ENCODE results near the gene GRID2IP.
"Not testable (repeated sequence)": the region's sequence is repeated elsewhere in the genome, so short reads cannot be mapped to it uniquely, and the experiment has no call there.

GRID2IP gene

GRCh38 chr7:6481445-6481844 lies 69.8 kb downstream of the GRID2IP start:
- DNase-seq, result no peak

DNA sequence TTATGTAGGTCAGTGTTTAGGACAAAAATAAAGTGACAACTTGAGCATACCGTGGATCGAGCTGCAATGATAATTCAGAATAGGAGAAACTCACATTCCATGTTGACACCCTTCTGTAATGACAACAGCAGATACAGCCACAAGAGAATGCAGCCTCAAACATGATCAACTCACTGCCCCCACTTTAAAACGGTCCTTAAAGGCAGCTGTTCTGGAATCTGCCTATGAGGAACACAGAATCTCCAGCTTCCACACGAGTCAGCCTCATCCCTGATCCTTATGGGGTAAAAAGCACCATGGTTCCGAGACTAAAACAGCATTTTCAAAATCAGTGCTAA lies 71.0 kb downstream of the GRID2IP start:
- no peak for DNase-seq

- DNase-seq, result no peak
These were observed 72.2 kb downstream of the GRID2IP start for GRCh38 chr7:6479067-6479466.

DNA sequence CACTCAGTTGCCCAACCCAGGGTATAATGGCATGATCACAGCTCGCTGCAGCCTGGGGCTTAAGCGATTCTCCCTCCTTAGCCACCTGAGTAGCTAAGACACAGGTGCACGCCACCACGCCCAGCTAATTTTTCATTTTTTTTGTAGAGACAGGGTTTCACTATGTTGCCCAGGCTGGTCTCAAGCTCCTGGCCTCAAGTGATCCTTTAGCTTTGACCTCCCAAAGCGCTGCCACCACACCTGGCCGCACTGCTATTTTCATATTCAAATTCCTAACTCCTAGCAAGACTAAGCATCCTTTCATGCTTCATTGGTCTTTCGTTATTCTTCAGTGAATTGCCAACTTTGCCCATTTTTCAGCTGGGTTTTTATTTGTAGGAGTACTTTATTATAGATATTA lies 73.1 kb downstream of the GRID2IP start:
- DNase-seq, result no peak

GRCh38 chr7:6477318-6477660 lies 74.0 kb downstream of the GRID2IP start:
- no peak for DNase-seq

- DNase-seq, result no peak
These were observed 74.5 kb downstream of the GRID2IP start for GRCh38 chr7:6476596-6477317.

GRCh38 chr7:6475433-6476186 lies 75.7 kb downstream of the GRID2IP start:
- no peak for DNase-seq

- DNase-seq, result no peak
These were observed 85.4 kb downstream of the GRID2IP start for GRCh38 chr7:6465862-6466261.

DNA sequence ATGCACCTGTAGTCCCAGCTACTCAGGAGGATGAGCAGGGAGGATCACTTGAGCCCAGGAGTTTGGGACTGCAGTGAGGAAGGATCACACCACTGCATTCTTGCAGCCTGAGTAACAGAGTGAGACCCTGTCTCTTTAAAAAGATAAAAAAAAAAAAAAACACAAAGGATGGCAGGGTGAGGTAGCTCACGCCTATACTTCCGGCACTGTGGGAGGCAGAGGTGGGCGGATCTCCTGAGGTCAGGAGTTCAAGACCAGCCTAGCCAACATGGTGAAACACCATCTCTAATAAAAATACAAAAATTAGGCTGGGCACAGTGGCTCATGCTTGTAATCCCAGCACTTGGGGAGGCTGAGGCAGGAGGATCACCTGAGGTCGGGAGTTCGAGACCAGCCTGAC lies 87.7 kb downstream of the GRID2IP start:
- not testable (repeated sequence) for DNase-seq

DNA sequence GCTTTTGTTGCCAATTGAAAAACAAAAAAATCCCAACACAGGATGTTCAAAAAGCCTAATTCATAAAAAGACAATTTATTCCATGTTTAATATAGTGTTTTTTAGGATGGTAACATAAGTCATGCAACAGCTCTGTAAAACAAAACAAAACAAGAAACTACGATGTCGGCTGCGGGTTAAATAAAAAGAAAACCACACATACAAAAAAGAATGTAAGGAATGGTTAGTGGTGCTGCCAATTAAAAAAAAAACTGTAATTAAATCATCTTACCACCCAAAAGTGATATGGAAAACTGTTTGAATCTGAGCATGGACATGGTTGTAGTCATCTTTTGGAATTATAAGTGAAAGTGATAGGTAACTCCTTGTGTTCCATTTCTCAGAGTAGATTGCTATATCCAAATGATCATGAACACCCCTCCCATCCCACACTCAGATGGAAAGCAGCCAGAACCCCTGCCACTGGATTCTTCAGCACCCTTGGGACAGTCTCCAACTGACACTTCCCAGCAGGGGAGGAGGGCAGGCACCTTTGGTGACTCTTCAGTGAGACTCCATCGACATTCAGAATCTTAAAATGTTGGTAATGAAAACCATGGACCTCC lies 89.2 kb downstream of the GRID2IP start:
- no peak for DNase-seq

DNA sequence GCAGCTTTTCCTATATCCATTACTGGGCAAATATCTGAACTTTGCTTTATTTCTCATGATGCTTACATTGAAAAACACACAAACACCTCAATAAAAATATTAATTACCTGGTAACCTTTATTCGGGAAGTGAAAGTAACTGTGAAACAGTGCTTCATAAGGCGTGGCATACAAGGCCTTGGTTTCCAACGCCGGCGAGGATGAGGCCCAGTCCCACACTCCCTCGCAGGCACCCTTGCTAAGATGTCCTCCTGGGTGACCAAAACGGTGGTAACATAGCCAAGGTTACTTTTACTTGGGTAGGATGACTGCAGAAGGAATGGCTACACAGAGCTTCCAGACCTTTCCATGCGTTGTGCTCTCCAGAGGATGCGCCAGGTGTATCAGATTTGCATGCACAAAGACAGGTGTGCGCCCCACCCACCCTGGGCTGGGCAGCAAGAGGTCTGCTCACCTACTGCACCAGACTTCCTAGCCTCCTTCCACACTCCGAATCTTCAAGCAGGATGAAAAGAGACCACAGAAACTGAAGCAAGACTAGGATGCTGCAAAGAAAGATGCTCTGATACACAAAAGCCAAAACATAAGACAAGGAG lies 90.2 kb downstream of the GRID2IP start:
- no peak for DNase-seq

GRCh38 chr7:6460303-6460702 lies 91.0 kb downstream of the GRID2IP start:
- no peak for DNase-seq

DNA sequence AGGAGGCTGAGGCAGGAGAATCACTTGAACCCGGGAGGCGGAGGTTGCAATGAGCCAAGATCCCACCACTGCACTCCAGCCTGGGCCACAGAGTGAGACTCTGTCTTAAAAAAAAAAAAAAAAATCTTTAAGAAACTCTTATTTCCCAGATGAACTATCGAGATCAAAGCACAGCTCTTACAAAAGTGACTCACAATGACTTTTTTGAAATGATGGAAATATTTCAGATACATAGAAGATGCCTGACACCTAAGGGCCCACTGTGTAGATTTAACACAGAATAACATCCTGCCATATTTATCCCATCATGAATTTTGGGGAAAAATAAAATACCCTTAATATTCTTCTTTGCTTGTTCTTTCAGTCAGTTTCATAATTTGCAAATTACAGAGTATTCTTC lies 92.6 kb downstream of the GRID2IP start:
- DNase-seq, result not testable (repeated sequence)

DNA sequence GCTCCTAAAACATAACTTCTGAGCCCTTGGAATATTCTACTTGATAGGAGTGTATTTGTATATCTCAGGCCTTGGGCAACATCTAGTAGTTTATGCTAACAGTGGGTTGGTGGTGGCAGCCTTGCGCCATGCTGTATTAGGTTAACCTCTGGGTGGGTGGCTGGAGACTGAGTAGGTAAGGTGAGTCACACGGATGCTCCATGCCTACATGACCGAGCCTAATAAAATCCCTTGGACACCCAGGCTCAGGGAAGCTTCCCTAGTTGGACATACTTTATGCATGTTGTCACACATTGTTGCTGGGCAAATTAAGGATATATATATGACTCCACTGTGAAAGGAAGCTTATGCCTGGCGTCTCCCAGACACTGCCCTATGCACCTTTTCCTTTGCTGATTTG lies 97.5 kb downstream of the GRID2IP start:
- DNase-seq, result no peak

DNA sequence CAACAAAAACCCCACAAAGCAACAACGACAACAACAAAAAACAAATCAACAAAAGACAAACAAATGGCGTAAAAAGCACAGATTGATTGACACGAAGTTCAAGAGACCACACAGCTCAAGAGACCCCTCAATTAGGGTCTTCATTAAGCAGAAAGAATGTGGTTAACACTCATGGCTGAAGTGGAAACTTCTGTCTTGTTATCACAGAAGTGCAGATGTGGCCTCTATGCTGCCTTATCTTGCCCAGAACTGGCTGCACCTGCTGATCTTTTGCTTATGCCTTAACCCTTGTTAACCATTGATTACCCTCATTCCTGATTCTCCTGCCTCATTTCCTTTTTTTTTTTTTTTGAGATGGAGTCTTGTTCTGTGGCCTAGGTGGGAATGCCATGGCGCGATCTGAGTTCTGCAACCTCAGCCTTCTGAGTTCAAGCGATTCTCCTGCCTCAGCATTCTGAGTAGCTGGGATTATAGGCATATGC lies 100.0 kb downstream of the GRID2IP start:
- no peak for DNase-seq

DNA sequence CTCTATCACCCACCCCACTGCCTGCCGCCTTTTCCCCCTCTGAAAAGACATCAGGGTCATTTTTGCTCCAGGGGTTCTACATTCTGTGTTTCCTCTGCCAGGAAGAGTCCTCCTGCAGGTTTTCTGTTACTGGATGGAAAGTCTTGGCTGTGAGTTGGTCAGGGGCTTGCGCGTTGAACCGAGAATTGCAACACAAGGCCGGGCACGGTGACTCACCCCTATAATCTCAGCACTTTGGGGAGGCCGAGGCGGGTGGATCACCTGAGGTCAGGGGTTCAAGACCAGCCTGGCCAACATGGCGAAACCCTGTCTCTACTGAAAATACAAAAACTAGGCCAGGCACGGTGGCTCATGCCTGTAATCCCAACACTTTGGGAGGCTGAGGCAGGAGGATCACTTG lies 100.7 kb downstream of the GRID2IP start:
- not testable (repeated sequence) for DNase-seq

DNA sequence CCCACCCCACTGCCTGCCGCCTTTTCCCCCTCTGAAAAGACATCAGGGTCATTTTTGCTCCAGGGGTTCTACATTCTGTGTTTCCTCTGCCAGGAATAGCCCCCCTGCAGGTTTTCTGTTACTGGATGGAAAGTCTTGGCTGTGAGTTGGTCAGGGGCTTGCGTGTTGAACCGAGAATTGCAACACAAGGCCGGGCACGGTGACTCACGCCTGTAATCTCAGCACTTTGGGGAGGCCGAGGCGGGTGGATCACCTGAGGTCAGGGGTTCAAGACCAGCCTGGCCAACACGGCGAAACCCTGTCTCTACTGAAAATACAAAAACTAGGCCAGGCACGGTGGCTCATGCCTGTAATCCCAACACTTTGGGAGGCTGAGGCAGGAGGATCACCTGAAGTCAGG lies 101.4 kb downstream of the GRID2IP start:
- DNase-seq, result not testable (repeated sequence)

DNA sequence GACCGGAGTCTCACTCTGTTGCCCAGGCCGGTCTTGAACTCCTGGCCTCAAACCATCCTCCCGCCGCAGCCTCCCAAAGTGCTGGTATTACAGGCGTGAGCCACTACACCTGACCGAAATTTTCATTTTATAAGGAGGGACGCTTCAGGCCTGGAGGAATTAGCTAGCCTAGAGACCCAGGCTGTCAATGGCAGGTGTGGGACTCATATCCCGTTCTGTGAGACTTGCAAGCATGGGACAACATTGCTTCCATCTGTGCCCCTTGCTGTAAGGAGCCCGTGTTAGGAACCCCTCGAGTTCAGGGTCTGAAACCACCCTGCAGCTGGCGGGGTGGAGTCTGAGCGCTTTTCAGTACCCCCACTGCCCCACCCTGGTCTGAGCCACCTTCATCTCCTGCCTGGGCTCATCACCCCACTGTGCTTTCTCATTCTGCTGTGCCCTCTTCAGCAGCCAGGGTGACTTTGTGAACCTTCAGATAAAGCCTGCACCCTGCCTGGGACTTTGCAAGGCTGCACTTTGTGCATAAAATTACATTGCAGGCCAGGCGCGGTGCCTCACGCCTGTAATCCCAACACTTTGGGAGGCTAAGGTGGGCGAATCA lies 102.2 kb downstream of the GRID2IP start:
- DNase-seq, result no peak

DNA sequence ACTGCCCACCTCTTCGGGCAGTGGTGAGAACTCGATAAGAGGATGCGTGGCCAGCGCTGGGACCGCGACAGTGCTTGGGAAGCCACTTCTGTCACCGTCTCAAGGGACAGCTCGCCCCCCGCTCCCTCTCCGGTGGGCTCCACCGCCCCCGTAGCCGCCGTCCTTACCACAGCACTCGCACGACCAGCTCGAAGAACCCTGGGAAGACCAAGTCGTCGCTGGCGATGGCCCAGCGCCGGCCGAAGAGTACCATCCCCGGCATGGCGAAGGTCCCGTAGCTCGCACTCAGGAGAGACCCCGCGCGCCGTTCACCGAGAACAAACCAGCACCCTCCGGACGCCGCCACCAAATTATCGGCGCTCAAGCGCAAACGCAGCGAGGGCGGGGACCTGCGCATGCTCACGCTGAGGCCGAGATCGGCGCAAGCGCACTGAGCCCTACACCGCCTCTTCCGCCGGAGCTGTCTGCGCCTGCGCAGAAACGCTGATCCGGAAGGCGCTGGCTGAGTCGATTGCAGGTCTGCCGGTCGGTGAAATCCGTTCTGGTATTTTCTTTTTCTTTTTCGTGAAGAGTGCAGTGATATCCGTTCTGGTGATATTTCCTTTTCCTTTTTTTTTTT lies 103.6 kb downstream of the GRID2IP start, which contains the start of gene DAGLB:
TSS of gene DAGLB (minus strand) at position 374 of the 619 bp plus-strand sequence. CDS start at position 262, 112 bp downstream.
- DNase-seq, result peak; percentile 97

All from activated CD4-positive, alpha-beta T cell treated with anti-CD3 and anti-CD28 coated beads for 48 hours (primary cell).